SK-N-SH (cell line): Measurements from ENCODE around the gene PAM16. TPM values are rescaled to one million over a fixed set of nuclear protein-coding genes. Genes with fewer than 3 reads are reported as not detected.

ENCODE experiments used
- CTCF ChIA-PET: fragments of 300-600, 350-600 bp; formaldehyde crosslinking; extraction: SDS; loops from one replicate; lab custom pipeline; 2021; lab: Yijun Ruan, JAX
- POLR2A ChIA-PET: fragments of 350-600 bp; sonication (Branson Sonifier 250); formaldehyde crosslinking; extraction: SDS; loops from one replicate; lab custom pipeline; 2020; ENCODE audit warnings: antibody characterized with exemption, inconsistent platforms; lab: Yijun Ruan, JAX
- DNase-seq: peaks from one replicate; pipeline ENCODE4 v3.0.0; 2012
- H2AFZ ChIP-seq: fragments of 200-600 bp; sonication (generic); 2 replicates; pipeline ENCODE4 v1.8.1; 2016; ENCODE audit warnings: antibody characterized with exemption, mild to moderate bottlenecking, low read depth
- H3F3A ChIP-seq: fragments of 200-600 bp; sonication (generic); replicated peaks from 2 replicates; pipeline ENCODE3; 2016; ENCODE audit warnings: antibody characterized with exemption, mild to moderate bottlenecking; ENCODE audit not compliant: insufficient read depth
- H3K27ac ChIP-seq, 2 experiments: fragments of 200-500 bp in 1 of 2; fragments of 200-600 bp in 1 of 2; sonication (Bioruptor generic) in 1 of 2; sonication (generic), shearing (Covaris generic) in 1 of 2; 2 replicates each; pipeline versions ENCODE4 v1.5.1 to v1.6.1; 2014 to 2016; ENCODE audit warnings: low read depth in 2 of 2, inconsistent platforms in 1 of 2, low read length in 1 of 2, mild to moderate bottlenecking in 1 of 2, mixed read lengths in 1 of 2
- H3K27me3 ChIP-seq: fragments of 200-600 bp; sonication (generic), shearing (Covaris generic); 2 replicates; pipeline ENCODE4 v1.6.1; 2016; ENCODE audit warnings: mixed run types; ENCODE audit not compliant: insufficient read depth
- H3K36me3 ChIP-seq, 2 experiments: fragments of 200-500 bp in 1 of 2; fragments of 200-600 bp in 1 of 2; sonication (Bioruptor generic) in 1 of 2; sonication (generic) in 1 of 2; replicated peaks in 1 of 2; 2 replicates each; pipeline versions ENCODE3 to v1.5.1; 2014 to 2016; ENCODE audit warnings: low read length in 1 of 2, mild to moderate bottlenecking in 1 of 2; ENCODE audit not compliant: insufficient read depth in 2 of 2, control insufficient read depth in 1 of 2
- H3K4me1 ChIP-seq, 2 experiments: fragments of 200-500 bp in 1 of 2; fragments of 200-600 bp in 1 of 2; sonication (Bioruptor generic) in 1 of 2; sonication (generic), shearing (Covaris generic) in 1 of 2; 2 replicates each; pipeline versions ENCODE4 v1.5.1 to v1.6.1; 2014 to 2016; ENCODE audit warnings: low read depth in 1 of 2, low read length in 1 of 2, mixed run types in 1 of 2; ENCODE audit not compliant: insufficient read depth in 2 of 2, control insufficient read depth in 1 of 2
- H3K4me2 ChIP-seq: fragments of 200-600 bp; sonication (generic), shearing (Covaris generic); 2 replicates; pipeline ENCODE4 v1.6.1; 2017; ENCODE audit warnings: mixed run types
- H3K4me3 ChIP-seq, 2 experiments: fragments of 200-500 bp in 1 of 2; fragments of 200-600 bp in 1 of 2; sonication (Bioruptor generic) in 1 of 2; sonication (generic), shearing (Covaris generic) in 1 of 2; 2 replicates each; pipeline versions ENCODE4 v1.5.1 to v1.8.1; 2014 to 2016; ENCODE audit warnings: low read depth in 2 of 2, inconsistent platforms in 1 of 2, low read length in 1 of 2, mild to moderate bottlenecking in 1 of 2, mixed read lengths in 1 of 2, moderate library complexity in 1 of 2
- H3K79me2 ChIP-seq: fragments of 200-600 bp; sonication (generic); 2 replicates; pipeline ENCODE4 v1.8.1; 2017; ENCODE audit warnings: mild to moderate bottlenecking; ENCODE audit not compliant: insufficient read depth
- H3K9ac ChIP-seq: fragments of 200-600 bp; sonication (generic); 2 replicates; pipeline ENCODE4 v1.6.1; 2017; ENCODE audit warnings: mixed run types
- H3K9me2 ChIP-seq: fragments of 200-600 bp; sonication (generic); 2 replicates; pipeline ENCODE4 v1.6.1; 2017; ENCODE audit warnings: mixed run types
- H3K9me3 ChIP-seq: fragments of 200-600 bp; sonication (generic); 2 replicates; pipeline ENCODE4 v1.6.1; 2017; ENCODE audit warnings: mixed run types, mild to moderate bottlenecking, moderate library complexity
- H4K20me1 ChIP-seq: fragments of 200-600 bp; sonication (generic); 2 replicates; pipeline ENCODE4 v1.6.1; 2017; ENCODE audit warnings: mild to moderate bottlenecking, mixed run types; ENCODE audit not compliant: insufficient read depth
- ELF1 ChIP-seq: IDR thresholded peaks from 2 replicates; pipeline ENCODE4 v1.4.0; 2012
- EP300 ChIP-seq, 2 experiments: IDR thresholded peaks; 2 replicates each; pipeline versions ENCODE4 v1.4.0 to v1.6.1; 2012; ENCODE audit warnings: borderline replicate concordance in 1 of 2, low read depth in 1 of 2, low read length in 1 of 2
- FOSL2 ChIP-seq: IDR thresholded peaks from 2 replicates; pipeline ENCODE4 v1.4.0; 2012; ENCODE audit warnings: low read depth, mild to moderate bottlenecking, moderate library complexity, borderline replicate concordance
- FOXM1 ChIP-seq: IDR thresholded peaks from 2 replicates; pipeline ENCODE4 v1.4.0; 2012; ENCODE audit warnings: low read depth, mild to moderate bottlenecking
- GABPA ChIP-seq: IDR thresholded peaks from 2 replicates; pipeline ENCODE4 v1.4.0; 2012; ENCODE audit warnings: low read depth, mild to moderate bottlenecking
- GATA2 ChIP-seq: sonication (generic); formaldehyde crosslinking; IDR thresholded peaks from 2 replicates; pipeline ENCODE4 v1.5.0; 2020; ENCODE audit warnings: mild to moderate bottlenecking, missing genetic modification reagents
- IRF3 ChIP-seq: fragments of 150-350 bp; IDR thresholded peaks from 2 replicates; pipeline ENCODE4 v1.6.1; 2016; ENCODE audit warnings: mild to moderate bottlenecking, low read depth, low read length
- JUND ChIP-seq: IDR thresholded peaks from 2 replicates; pipeline ENCODE4 v1.4.0; 2012
- MAX ChIP-seq: IDR thresholded peaks from 2 replicates; pipeline ENCODE4 v1.4.0; 2012; ENCODE audit warnings: low read depth
- RAD21 ChIP-seq: IDR thresholded peaks from 2 replicates; pipeline ENCODE4 v1.6.1; 2012; ENCODE audit warnings: mild to moderate bottlenecking, low read length
- RFX5 ChIP-seq: IDR thresholded peaks from 2 replicates; pipeline ENCODE4 v1.6.1; 2012; ENCODE audit warnings: mild to moderate bottlenecking, improper control_type of control experiment, low read length
- RXRA ChIP-seq: IDR thresholded peaks from 2 replicates; pipeline ENCODE4 v1.4.0; 2012; ENCODE audit warnings: low read depth, mild to moderate bottlenecking, borderline replicate concordance
- TCF12 ChIP-seq: IDR thresholded peaks from 2 replicates; pipeline ENCODE4 v1.4.0; 2012
- TEAD4 ChIP-seq: IDR thresholded peaks from 2 replicates; pipeline ENCODE4 v1.4.0; 2012; ENCODE audit warnings: mild to moderate bottlenecking, borderline replicate concordance; ENCODE audit not compliant: insufficient read depth
- USF1 ChIP-seq: IDR thresholded peaks from 2 replicates; pipeline ENCODE4 v1.4.0; 2012; ENCODE audit warnings: low read depth, borderline replicate concordance
- YY1 ChIP-seq: IDR thresholded peaks from 2 replicates; pipeline ENCODE4 v1.4.0; 2012; ENCODE audit warnings: low read depth, mild to moderate bottlenecking
- WGBS: methylation state at CpG from one replicate; pipeline ENCODE4 v1.1.6; 2017; ENCODE audit warnings: low lambda C conversion rate; 5-methylcytosine and 5-hydroxymethylcytosine counted together
- polyA plus RNA-seq, 3 experiments: library from polyadenylated mRNA; depleted of rRNA; stranded (reverse); fragments of >200 nt; gene quantifications; 2 replicates each; pipeline ENCODE4 v1.2.3, GENCODE V29; 2012

Gene PAM16
- polyA plus RNA-seq, 1 of the 3 experiments (the other 2 are of a cell fraction), result 96.4 TPM

- POLR2A ChIA-PET, result no interaction called here
Measured at GRCh38 chr16:4345836-4346781, 5.0 kb downstream of the PAM16 start.

More at GRCh38 chr16:4345836-4346781, 5.0 kb downstream of the PAM16 start:
- Histone ChIP-seq H4K20me1 (peaks cover 43% of the 10 kb centered on the region), H2AFZ (no peak overlapping the region), H3F3A (no peaks in the 10 kb centered on the region), H3K9me3 (no peaks in the 10 kb centered on the region), H3K4me2 (no peak overlapping the region), H3K9ac (no peak overlapping the region), H3K4me1 (peaks cover 0 to 5% of the 10 kb centered on the region in 2 experiments; a peak in 1 of 4 replicates), H3K27ac (no peak overlapping the region), H3K36me3 (peaks cover 0 to 3% of the 10 kb centered on the region in 2 experiments), H3K27me3 (no peaks in the 10 kb centered on the region), H3K4me3 (no peak overlapping the region), H3K9me2 (no peaks in the 10 kb centered on the region), H3K79me2 (peaks cover 87% of the 10 kb centered on the region)
- CTCF ChIA-PET, result interaction anchor here (1.0 to 13.0 kb wide), 5 partner anchors 10 to 57 kb away, joined by 3 to 205 read pairs (median 6); no protein-coding TSS in a partner anchor
- TF ChIP-seq GABPA, result no peak
- TF ChIP-seq USF1, result no peak
- TF ChIP-seq YY1, result no peak
- TF ChIP-seq RFX5, result no peak
- no peak for TF ChIP-seq RXRA
- TF ChIP-seq TEAD4, result no peak
- no peak for TF ChIP-seq GATA2 (CRISPR knock-in tag)
- no peak for TF ChIP-seq JUND
- TF ChIP-seq EP300 (IDR thresholded peaks at IDR 0.05; ENCODE audit: borderline replicate concordance in 1 of 2, low read depth in 1 of 2, low read length in 1 of 2), result no peak
- TF ChIP-seq FOXM1, result no peak
- no peak for TF ChIP-seq FOSL2
- TF ChIP-seq MAX, result no peak
- no peak for TF ChIP-seq RAD21
- TF ChIP-seq IRF3, result no peak
- no peak for TF ChIP-seq TCF12
- TF ChIP-seq ELF1, result no peak
- no peak for DNase-seq
- 91% methylated on average over 14 of the region's 14 CpGs for WGBS
